Central memory CD4-positive, alpha-beta T cell (primary cell): ENCODE data around the gene HEPACAM2.

Experiments
- DNase-seq: peaks from one replicate; pipeline ENCODE4 v3.0.0; 2022
- total RNA-seq, 3 experiments: gene quantifications; one replicate each; lab custom pipeline; 2026; lab: John Stamatoyannopoulos, UW

Gene HEPACAM2
- 0 to 0.05 (median 0) reads per million in 3 experiments for total RNA-seq

DNA sequence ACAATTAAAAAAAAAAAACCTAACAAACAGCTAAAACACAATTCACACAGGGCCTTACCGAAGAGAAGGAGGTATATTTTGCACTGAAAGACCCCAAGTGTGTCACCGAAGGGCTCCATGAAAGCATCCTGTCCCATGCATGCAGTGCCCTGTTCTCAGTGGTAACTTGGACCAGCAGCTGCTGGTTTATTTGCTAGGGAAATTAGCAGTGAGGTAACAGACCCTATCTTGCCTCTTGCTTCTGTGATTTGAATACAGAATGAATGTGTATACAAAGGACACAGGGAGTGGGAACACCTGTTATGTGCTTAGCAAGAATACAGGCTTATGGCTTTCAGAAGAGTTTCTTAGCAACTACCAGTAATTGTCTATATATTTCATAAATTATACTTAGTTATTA, at the start of gene HEPACAM2:
Gene HEPACAM2, minus strand, starts transcription at position 160 of the 400 bp plus-strand sequence.
- no peak for DNase-seq

DNA sequence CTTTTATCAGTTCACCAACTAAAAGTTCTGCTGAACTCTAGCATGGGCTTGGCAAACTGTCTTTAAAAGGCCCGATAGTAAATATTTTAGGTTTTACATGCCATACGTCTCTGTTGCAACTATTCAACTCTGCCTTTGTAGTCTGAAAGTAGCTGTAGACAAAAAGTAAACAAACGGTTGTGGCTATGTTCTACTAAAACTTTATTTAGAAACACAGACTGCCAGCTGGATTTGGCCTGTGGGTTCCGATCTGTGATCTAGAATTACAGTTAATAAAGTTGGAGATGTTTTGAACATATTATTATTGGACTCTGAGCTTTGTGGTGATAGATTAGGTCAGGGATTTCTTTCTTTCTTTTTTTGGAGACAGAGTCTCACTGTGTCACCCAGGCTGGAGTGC, 39.0 kb upstream of the HEPACAM2 start:
- no peak for DNase-seq

DNA sequence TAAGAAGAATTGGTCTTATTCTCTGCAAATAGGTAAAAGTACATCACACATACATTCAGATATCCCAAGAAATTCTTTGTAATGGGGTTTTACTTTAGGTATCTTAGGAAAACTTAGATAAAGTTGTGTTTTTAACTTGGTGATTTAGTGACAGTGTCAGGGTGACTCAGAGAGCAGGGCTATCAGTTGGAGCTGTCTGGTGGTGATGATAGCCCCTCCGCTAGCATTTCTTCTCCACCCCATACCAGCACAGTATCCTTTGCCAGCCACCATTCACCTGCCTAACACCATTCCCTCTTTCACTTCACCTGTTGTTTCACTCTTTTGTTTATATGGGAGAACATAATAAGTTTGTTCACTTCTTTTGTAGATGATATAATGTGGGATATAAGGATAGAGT, 36.3 kb upstream of the HEPACAM2 start:
- no peak for DNase-seq

DNA sequence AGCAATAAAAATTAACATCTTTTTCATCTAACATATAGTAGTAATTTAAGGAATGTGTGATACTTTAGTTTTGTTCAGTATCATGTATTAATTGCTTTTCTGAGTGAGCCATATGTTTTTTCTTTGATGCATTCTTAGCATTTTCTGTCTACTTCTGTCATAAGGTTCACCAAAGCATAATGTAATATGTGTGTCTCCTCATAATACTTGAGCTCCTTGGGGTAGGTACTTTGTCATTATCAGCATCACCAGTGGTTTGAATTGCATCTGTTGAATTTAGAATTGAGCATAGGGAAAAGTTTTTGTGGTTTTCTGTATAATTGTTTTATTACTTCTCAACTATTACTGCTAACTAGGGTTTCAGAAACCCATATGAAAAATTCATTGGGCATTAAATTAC, 32.4 kb upstream of the HEPACAM2 start:
- DNase-seq, result no peak

DNA sequence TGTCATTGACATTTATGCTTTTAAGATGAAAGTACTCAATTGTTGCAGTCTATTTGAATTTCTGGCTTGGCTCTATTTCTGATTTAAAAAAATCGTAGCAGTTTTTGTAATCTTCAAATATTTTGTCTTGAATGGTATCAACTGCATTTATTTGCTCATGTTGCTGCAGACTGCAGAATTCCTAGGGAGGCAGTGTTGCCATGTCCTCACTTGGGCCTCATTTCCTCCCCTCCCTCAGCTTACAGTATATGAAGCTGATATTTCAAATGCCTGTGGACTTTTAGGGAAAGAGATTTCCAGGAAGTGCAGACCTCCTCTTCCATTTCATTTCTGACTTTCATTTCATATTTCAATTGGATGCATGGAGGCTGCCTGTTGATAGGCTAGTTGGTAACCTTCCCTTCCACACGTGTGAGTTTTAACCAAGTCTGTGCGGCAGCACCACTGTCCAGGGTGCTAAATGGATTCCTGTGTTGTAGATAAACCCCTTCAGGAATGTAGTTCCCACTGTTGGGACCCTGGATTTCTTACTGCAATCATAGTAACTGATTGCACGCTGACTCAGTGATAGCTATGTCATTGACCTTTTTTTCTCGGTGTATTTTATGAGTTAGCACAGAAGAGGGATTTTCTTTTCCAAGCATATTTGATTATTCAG, 23.4 kb upstream of the HEPACAM2 start:
- DNase-seq, result no peak

DNA sequence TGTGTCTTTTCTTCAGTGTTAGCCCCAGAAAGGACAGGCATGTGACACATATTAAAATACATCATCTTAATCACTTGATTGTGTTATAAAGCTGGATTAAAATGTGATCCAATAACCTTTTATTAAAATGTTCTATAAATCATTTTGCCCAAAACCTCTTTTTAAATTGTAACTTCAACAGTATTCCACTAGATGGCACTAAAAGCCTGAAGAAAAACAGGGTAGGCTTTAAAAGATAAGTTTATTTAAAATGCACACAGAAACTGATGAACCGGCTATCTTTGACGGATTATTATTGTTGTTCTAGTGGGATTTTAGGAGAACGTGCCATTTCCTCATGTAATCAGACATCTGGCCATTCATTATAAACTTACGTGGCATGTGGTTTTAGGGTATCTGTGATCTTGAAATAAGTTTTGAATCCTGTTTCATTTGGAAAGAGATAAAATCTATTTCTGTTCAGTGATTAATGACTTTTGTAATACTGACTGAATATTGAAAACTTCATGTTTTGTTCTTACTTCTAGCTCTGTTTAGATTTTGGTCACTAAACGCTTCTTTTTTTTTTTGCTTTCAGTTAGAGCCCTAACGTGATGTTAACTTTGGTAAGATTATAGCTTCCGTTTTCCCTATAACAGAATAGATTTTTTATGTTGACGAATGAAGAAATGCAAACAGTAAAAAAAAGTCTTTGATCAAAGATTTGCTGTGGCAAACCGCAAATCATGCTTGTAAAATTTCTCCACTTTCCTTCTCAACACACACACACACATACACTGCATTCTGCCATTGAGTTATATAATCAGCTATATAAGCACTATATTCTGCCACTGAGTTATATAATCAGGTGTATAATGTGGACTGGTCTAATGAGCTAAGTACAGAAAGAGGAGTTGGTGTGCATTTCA, 19.5 kb upstream of the HEPACAM2 start:
- DNase-seq, result peak; percentile 42

DNA sequence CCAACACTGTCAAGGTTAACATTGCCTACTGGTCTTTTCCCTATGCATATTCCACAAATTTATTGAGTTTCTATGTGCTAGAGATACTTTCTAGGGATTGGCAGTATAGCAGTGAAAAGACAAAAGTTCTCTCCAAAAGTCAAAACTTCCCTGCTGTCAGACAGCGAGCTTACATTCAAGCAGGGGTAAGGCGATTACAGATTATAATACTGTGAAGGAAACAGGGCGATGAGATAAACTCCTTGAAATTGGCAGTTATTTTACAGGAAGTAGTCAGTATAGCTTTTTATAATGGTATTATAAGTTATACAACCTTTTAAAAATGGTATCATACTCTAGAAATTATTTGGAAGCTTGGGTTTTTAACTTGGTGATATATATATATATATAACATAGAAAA, 15.8 kb upstream of the HEPACAM2 start:
- no peak for DNase-seq

DNA sequence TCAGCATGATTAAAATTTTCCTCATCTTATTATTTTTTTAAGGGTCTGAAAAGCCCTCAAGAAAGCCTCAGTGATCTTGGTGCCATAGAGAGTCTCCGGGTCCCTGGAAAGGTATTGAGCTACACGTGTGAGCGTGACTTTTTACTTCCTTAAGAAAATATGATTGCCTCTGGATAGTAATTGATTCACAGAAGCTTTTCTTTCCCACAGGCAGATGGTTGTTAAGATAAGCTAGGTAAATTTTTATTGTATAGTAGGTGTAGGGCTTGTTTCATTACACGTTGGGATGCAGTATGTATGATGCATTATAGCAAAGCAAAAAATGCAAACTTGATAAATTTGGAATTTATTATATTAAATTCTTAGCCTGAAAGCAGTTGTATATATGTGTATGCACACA, 13.6 kb upstream of the HEPACAM2 start:
- DNase-seq, result no peak

DNA sequence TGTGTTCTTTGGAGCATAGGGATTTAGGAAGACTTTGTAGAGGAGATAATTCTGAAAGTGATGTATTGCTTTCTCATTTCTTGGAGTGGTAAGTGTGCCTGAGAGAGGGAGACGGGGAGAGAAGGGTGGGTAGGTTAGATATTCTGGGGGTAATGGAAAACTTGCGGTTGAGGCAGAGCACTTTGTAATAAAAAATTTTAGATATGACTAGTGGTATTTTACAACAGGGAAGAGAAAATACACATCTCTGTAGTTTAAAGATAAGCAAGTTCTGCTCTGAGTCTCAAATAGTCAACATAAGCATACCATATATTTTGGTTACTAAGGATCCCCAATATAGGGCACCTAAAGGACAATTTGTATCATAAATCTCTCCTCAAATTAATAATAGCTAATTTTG, 12.5 kb upstream of the HEPACAM2 start:
- no peak for DNase-seq

DNA sequence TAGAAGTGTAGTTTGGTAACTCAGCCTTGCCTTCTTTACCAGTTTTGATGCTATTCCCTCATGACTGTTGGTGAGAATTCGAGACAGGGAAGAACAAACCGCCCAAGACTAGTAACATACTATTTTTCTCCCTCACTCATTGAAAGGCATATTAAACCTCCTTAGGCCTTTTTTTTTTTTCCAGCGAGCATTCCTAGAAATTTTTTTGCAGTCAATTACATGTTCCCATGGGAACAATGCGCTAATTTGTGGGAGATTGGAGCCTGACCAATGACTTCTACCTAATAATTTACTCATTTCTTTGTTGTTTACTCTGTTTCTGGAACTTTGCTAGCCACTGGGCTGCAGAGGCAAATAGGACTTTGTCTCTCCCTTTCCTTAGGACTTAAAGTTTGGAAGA, 11.9 kb upstream of the HEPACAM2 start:
- no peak for DNase-seq

DNA sequence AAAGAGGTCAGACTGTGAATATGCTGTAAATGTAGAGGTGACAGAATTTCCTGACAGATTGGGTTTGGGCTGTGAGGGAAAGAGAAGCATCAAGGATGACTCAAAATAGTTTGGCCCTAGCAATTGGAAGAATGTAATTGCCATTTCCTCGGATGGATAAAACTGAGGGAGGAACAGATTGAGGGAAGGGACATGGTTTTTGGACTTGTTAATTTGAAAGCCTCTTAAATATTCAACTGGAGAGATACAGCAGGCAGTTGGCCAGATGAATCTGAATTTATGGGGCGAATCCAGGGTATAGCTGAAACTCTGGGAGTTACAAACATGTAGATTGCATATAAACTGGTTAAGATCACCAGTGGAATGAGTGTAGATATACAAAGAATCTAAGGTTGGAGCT, 9.3 kb upstream of the HEPACAM2 start:
- no peak for DNase-seq

DNA sequence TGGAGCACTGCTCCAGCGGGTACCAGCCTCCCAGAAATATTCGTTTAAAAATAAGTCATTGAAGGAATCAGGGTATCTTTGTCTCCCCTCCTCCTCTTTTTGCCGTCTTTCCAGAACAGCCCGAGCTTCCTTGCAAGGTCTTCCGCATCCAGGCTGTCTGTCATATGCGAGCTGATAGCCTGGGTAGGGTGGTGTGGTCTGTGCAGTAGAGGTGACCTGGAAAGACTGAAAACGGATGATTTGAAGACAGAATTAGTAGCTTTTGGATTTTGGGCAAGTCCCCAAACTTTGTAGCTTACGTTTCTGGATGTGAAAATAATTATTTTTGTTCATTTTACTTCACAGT, 6.4 kb upstream of the HEPACAM2 start:
- DNase-seq, result no peak

DNA sequence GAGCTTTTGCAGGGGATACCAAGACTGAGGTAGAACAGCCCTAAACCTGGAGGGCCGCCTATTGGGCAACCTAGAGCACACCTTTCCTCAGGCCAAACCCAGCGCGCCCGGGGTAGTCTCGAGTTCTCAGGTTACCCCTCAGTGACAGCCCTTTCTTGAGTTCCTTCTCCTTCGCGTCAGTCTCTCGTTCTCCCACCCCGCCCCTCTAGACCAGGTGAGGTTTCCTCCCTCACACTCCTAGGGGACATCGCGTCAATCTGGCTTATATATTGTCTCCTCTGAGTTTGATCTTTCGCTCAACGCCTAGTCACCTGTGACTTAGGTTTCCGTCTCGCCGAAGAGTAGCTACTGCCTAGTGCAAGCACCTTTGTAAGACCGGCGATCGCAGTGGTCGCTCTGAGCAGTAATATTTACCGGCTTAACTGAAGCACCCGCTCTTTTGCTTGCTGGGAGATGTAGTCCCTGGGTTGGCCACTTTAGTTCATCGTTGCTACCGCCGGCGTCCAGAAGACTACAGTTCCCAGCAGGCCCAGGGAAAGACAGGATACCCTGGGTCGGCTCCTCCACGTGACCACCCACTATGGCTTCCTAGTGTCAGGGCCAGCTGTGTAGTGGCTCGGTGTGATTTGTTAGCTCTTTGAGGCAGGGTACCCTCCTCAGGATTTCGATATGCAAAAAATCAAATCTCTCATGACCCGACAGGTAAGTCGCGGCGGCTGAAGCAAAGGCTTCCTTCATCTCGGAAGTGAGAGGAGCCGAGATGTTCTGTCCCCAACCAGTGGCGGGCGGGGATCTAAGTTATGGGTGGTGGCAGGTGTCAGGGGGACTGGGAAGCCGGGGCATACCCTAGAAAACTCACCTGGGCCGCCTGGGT, 5.8 kb upstream of the HEPACAM2 start, which contains the start of gene VPS50:
Gene VPS50, plus strand, starts transcription at position 568 of the 874 bp plus-strand sequence. Its CDS starts 102 bp downstream, at position 670.
- peak; percentile 94 for DNase-seq

DNA sequence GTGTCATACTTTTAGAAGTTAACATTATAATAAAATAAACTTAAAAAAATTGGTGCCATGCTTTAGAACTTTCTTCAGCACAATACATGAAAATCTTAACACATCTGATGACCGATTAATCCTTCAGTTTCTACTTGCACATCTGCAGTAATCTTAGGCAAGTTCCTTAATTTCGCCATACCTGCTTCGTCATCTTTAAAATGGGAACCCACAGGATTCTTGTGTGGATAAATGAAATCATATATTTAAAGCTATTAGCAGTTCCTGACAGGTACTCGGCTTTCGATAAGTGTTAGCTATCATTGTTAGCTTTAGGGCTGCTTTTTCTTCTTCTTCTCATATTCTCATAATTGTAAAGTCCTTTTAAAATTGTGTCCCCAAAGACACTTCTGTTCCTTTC, 5.0 kb upstream of the HEPACAM2 start:
- no peak for DNase-seq

DNA sequence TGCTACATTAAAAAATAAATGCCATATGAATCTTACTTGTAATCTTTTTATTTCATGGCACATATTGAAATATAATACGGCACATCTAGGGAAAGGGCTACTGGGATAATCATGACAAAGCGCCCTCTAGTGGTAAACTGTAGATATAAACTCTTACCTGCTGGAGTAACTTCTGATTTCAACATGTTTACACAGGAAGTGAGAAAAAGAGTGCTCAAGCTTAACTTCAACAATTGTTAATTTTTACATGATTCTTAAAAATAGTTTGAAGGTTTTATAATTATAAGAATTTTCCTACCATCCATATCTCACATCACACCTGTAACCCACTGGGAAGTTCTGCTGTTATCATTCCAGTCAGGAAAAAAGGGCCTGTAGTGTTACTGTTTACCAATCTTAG, 2.0 kb upstream of the HEPACAM2 start:
- peak; percentile 68 for DNase-seq

DNA sequence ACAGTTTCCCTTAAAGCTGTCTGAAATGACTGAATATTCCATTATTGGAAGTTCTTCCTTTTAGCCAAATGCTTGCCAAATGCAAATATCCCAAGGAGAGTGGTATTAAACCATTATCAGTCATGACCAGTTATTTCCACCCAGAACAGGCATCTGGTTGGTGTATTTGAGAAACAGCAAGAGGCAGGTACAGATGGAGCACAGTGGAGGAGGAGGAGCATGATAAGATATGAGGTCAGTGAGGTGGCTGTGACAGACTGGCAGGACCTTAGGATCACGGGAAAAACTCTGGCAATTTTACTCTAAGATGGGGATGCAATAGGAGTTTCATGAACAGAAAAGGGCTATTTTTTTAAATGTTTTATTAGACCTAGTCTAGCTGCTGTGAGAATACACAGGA, 6.4 kb downstream of the HEPACAM2 start:
- DNase-seq, result no peak

DNA sequence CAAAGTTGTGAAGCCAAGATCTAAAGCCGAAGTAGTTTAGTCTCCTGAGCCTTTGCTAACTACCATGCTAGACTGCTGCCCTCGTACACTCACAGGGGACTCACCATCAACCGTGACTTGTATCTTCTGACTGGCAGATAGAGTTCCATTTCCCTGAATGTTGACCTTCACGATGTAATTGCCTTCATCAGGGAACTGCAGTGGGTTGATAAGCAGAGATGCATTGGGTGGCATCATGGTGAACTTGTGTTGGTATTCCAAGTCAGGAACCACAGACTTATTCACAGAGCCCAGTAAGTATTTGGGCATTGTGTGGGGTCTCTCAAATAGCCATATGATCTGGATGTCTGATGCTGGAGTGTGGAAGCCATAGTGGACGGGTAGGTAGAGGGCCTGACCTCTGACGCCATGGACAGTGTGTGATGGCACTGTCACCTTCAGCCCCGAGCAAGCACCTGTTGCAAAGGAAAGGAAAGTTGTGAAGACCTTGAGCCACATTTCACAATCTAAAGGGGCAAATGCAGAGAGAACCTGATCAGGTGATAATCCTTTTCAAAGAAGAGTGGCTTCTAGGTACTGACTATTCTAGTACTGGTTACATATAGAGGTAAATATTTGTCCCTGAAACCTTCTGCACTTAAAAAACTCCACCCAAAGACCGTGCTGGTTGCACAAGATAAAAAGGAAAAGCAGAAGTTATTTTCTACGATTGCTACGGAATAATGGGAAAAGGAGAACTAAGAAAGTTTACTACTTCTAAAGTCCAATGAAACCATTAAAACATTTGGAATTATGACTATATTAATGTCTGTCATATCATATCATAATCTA, 7.1 kb downstream of the HEPACAM2 start:
- DNase-seq, result no peak

DNA sequence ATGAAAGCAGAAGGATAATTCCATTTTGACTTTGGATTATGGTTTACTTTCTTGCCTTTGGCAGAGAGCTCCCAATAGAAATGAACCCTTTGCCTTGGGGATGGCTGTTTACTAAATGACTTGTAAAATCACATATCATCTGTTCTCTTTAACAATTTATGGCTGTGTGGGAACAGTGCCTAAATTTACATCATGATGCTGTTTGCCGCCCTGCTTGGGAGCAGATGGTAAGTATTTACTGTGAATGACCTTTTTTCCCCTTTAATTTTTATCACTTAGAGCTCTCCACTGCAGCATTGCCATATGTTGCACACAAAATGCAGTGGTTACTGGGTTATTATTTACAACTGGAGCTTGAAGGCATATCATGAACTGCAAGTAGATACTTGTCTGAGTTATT, 13.4 kb downstream of the HEPACAM2 start:
- DNase-seq, result no peak

DNA sequence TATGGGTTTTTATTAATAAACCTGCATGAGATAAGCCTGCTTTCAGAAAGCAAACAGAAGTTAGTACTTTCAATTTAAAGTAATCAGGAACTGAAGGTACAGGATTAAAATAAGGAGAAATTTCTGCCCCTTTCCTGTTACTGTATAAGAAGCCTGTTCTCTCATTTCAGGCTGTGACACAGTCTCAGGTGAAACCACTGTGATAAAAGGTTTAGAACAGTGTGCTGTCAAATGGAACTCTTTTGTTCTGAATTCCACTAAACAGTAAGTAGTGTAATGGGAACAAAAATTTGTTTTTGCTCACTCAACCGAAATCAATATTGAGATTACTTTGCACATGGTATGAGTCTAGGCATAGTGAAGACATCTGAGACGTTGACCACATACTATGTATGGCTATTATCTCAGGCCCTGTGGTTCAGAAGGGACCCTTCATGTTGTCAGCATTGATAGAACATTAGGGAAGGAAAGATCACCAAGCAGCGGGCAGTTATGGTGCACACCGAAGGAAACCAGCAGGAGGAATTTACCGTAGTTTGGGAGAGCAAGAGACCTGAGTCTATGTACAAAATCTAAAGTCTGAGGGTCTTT, 14.9 kb downstream of the HEPACAM2 start:
- no peak for DNase-seq

DNA sequence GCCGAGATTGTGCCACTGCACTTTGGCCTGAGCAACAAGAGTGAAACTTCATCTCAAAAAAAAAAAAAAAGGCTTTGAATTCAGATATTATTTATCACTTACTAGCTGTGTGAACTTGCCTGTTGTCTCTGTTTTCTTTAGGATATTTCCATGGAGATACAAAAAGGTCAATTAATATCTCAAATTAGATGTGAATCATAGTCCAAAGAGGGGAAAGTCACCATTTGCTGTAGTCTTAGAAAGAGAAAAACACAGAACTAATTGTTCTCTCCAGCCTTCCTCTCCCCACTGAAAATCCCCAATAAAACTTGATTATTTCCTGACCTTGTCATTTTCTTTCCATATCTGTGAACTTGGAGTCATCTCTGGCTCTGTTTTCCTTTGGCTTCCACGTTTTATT, 21.2 kb downstream of the HEPACAM2 start:
- no peak for DNase-seq

DNA sequence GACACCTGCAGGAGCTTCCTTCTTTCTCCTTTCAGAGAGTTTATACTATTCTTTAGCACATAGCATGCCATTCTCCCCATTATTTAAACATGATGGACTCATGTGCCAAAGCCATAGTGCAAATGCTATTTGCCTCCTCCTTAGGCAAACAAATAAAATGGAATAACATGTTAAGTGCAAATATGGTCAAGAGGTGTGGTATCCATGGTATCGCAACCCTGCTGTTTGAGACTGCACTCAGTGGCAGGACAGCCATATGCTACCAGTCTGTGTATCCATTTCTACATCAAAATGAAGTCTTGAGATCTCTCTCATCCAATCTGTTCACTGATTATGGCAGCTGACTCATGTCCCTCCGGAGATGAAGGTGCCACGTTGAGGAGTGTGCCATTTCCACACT, 22.8 kb downstream of the HEPACAM2 start:
- DNase-seq, result no peak
